Cerebellar nuclear complex (tissue), 1 donor: ENCODE measurements around the gene ERC2.

Source experiments
- DNase-seq, 2 experiments: peaks; one replicate each; lab custom pipeline; 2025; lab: John Stamatoyannopoulos, UW

ERC2 gene

DNA sequence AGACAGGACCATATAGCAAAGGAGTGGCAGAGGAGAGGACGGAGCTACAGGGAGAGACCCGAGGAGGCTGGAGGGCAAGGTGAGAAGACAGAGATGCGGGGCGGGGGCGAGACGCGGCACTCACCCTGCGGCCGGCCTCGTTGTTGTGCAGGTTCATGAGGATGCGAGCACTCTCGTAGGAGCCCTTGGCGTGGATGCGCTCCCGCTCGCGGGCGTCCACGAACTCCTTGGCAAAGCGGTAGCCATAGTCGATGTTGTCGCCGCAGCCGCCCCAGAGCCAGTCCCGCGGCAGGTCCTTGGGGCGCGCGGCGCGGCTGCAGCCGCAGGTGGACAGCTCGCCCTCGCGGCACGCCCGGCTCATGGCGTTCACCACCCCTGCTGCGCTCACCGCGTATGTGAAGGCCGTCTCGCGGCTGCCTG is 994.0 kb downstream of the ERC2 start:
- DNase-seq: no peak

DNA sequence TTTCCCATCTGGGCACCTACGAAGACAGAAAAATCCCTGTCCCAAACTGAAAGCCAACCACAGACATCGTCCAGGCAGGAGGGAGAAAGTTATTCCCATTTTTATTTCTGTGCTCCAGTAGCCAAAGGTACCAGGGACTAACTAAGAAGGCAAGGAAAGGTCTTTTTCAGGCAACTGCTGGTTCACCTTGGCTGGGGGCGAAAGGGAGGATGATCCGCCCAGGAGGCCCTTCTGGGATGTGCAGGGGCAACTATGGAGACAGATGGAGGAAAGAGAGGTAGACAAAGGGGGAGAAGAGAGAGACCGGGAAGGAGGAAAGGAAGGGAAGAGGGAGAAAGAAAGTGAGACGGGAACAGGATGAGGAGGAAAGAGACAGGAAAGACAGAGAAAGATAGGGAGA is 994.5 kb downstream of the ERC2 start:
- no peak for DNase-seq

DNA sequence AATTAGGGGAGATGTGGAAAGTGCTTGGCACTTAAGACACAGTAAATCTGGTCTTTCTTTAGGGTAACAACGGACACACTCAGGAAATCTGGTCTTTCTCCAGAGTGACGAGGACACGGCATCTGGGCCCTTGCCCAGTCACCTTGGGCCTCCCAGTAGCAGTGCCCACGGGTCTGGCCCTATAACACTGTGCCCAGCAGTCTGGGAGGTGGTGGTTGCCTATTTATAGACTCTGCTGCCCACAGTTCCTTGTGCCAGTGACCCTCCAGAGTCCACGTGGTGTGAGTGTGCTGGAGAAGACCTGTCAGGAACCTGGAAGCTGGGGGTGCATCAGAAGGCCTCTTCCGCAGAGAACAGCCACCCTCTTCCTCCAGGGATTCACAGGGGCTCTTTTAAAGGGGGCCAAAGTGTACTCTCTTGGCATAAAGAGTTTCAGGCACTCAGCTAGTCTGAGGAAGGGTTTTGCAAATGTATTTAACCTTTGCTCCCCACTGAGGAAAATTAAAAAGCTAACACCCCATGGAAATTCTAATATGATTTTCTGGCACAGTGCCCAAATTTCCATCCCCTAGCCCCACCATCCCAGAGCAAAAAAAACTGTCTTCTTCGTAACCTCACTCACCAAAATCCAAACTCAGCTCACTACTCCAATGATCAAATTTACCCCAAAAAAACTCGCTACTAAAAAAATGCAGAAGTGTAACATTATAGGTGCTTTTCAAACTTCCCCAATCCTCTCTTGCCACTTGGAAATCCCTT is 996.6 kb downstream of the ERC2 start:
- DNase-seq: no peak

DNA sequence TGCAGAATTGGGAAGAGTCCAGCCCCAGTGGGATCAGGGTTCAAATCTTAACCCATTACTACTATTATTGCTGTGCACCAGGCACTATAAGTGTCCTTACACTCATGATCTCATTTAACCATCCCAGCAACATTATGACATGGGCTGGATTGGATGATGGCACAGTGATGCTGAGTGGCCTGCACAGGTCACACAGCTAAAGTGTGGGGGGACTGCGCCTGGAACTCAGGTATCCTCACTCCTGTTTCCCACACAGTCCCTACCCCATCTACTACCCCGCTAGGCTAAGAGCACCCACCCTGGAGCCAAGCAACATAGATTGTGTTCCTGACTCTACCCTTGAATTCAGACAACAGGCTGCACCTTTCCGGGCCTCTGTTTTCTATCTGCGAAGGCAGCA is 997.2 kb downstream of the ERC2 start:
- DNase-seq: no peak

DNA sequence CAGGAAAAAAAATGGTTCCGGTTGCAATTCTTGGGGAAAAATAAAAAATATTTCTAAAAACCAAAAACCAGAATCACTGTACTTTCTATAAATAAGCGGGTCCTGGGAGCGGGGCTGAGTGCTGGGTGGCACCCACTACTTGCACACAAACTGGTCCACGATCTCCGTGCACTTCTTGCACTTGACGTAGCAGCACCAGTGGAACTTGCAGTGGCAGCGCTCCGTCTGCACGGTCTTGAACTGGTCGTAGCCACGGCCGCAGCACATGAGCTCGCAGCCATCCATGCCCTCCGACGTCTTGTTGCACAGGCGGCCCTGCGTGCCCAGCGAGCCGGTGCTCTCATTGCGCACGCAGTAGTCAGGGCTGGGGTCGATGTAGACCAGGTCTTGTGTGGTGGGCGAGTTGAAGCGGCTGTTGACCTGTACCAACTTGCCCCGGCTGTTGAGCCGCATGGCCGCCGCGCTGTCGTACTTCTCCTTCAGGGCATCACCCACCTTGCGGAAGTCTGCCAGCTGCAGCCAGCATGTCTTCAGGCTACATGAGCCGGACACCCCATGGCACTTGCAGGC is 998.2 kb downstream of the ERC2 start:
- DNase-seq: no peak

DNA sequence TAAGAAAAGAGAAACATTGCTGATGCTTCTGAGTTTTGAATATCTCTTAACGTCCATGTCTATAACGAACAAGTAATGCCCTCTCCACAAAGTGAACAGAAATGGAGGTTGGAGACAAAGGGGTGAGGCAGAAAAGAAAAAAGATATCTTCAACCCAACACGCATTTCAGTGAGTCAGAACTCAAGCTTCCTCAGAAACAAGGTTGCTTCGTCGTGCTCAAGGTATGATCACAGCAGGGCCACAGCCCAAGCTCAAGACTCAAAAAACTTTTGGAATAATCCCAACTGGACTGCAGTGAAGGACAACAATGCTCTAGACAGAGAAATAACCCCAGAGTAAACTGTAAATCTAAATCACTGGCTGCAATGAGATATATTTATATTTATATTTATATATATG is 1000.0 kb downstream of the ERC2 start:
- no peak for DNase-seq

DNA sequence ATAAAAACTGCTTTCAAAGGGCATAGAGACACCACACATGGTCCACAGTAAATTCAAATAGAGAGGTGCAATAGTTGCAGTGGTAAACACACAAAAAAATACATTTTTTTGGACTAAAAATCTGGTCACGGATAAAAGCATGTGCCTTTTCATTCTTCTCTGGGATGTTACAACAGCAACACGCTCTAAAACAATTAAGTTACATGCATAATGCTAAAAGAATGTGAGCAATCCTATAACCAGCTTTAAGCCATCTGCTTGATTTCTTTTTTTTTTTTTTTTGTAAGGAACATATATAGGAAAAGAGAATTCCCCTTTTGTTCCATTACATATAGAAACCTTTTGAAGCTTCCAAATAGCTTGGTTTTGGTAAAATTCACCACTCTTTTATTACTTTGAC is 1001.2 kb downstream of the ERC2 start:
- DNase-seq: no peak

DNA sequence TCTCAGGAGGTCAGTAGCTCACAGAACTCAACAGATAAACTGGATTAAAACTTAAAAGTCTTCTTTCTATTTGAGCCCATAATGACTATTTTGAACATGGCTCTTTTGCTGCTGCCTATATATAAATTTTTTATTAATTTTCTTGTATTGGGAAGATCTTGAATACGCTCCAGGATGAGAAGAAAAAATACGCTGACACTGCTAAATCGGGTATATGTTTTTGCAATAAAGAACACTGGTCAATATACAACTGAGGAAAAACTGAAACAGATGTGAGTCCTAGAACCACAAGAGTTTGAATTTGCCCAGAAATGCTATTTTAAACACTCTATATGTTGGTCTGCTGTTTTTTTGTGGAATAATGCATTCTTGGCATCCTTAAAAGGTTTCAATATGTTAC is 1001.7 kb downstream of the ERC2 start:
- DNase-seq: no peak

DNA sequence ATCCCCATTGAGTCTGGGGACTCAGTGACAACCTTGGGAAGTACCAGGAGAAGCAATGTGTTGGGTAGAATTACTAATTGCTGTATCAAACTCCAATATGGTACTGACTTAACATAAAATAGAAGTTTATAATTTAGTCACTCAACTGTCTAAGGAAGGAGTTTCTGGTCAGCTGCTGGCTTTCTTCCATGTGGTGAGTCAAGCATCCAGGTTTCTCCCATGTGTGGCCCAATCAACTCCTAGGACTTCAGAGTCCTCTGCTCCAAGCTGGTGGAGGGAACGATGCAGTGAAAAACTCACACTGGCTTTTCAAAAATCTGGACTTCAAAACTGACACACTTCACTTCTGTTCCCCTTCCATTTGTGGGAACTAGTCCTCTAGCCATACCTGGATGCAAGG is 1006.4 kb downstream of the ERC2 start:
- DNase-seq: no peak

DNA sequence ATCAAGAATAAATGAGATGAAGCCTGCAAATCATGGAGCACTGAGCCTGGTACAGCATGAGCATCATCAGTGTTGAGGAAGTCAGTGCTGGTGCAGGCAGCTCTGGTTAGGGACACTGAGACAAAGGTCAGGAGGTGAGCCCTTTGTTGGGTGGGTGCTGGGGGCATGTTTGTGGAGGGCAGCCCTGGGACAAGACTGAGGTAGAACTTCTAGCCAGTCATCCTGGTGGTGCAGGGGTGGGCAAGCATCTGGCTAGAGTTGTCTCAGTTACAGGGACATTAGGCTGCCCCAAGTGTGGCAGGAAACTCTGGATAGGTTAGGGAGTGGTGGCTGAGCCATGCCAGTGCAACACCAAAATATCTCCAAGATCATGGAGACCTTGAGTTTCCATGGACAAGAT is 1008.4 kb downstream of the ERC2 start:
- no peak for DNase-seq
